Stimulated activated CD8-positive, alpha-beta memory T cell treated with anti-CD3 and anti-CD28 coated beads, Interleukin-4, amount 100 ng/mL, for 4 hours (primary cell): ENCODE data around the gene EPB41L4B.

Experiments
- DNase-seq, 2 donors: peaks; one replicate each; pipeline ENCODE4 v3.0.0-alpha.2; 2020; ENCODE audit warnings: low read depth in 2 of 2, low spot score in 1 of 2

EPB41L4B gene

DNA sequence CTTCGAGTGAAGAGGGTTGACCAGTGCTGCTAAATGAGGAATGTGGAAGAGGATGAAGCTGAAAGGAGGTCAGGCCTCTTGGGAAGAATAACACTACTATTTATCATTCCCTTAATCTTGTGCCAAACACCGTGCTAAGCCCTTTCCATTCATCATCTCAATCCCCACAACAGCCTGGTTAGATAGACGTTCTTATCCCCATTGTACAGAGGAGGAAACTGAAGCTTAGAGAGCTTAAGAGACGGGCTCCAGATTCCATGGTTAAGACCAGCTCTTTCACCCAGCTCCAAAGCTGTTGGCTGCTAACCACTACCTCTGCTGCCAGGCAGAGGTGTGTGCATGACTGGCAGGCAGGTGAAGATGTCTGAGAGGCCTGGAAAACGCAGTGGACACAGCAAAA is 868 bp upstream of the EPB41L4B start:
- DNase-seq = no peak

GRCh38 chr9:109320331-109320741 is 523 bp downstream of the EPB41L4B start:
- DNase-seq = no peak

GRCh38 chr9:109319626-109320241 is 1.1 kb downstream of the EPB41L4B start:
- DNase-seq = no peak

- no peak for DNase-seq
Observed at GRCh38 chr9:109319017-109319625, 1.7 kb downstream of the EPB41L4B start.

GRCh38 chr9:109317979-109318741 is 2.7 kb downstream of the EPB41L4B start:
- no peak for DNase-seq

- no peak for DNase-seq
Observed at GRCh38 chr9:109317311-109317978, 3.4 kb downstream of the EPB41L4B start.

DNA sequence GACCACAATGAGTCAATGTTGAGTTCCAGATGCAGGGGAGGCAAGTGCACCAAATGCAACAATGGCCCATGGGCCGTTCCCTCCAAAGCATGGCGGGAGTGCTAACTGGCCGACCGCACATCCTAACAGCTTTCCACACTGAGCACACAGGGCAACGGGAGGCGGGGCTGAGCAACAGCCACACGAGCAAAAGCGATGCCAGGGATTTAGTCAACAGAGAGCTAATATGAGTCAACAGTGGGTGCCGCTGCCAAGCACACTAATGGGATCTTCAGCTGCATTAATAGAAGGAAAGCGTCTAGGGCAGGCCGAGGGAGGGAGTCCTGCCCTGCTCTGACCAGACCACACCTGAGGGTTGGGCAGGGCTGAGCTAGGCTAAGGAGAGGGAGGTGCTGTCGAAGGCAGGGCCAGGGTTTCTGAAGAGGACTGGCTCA is 4.6 kb downstream of the EPB41L4B start:
- DNase-seq = no peak

DNA sequence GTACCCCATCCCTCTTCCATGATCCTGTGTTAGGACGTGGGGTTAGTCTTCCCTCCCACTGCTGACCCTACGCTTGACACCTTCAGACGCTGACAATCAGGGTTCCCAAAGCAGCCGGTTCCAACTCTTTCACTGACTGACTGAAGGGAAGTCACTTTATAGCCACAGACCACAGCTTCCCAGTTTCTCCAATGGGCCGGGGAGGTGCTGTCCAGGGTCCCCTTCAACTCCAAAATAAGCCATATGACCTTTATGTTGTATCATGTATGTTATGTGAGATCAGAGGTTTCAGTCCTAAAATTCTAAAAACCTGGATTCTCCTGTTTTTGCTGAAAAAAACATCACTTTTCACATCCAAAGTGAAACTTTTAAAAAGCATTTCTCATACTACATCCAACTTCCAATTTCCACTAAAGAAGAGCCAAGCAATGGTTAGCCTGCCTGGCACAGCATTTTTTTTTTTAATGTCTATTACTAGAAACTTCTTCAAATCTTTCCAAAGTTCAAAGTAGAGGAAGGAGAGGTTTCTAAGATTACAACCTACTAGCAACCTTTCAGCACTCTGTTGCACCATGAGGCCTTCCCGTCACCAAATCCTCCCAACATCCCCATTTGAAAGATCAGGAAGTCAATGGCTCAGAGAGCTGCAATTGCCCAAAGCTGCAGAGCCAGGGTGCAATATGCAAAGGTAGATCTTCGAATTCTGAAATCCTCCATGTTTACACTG is 5.2 kb downstream of the EPB41L4B start:
- no peak for DNase-seq

DNA sequence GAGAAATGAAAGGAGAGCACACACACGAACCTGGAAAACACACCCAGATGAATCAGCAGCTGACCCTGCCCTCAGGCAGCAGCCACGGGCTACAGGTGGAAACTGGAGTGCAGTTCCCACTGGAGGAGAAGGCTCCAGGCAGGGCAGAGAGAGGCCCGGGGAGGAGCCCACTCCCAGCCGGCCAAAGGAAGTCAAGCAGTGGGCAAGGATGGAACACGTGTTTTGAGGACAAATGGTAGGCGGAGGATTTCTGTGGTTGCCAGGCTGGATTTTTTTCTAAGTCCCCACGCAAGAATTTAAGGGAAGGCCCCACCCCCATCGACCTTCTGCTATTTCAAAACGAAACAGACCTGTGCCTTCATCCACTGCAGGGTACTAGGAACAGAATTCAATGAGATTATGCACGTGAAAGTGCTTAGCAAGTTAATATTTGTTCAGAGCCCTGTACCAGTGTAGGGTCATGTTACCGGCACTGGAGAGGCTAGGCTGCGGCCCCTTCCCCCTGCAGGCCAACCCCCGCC is 6.8 kb downstream of the EPB41L4B start:
- DNase-seq = no peak

- DNase-seq = no peak
Observed at GRCh38 chr9:109313351-109313750, 7.5 kb downstream of the EPB41L4B start.

GRCh38 chr9:109312783-109313182 is 8.1 kb downstream of the EPB41L4B start:
- no peak for DNase-seq

GRCh38 chr9:109311731-109312130 is 9.1 kb downstream of the EPB41L4B start:
- no peak for DNase-seq

- no peak for DNase-seq
Observed at GRCh38 chr9:109311286-109311685, 9.6 kb downstream of the EPB41L4B start.

DNA sequence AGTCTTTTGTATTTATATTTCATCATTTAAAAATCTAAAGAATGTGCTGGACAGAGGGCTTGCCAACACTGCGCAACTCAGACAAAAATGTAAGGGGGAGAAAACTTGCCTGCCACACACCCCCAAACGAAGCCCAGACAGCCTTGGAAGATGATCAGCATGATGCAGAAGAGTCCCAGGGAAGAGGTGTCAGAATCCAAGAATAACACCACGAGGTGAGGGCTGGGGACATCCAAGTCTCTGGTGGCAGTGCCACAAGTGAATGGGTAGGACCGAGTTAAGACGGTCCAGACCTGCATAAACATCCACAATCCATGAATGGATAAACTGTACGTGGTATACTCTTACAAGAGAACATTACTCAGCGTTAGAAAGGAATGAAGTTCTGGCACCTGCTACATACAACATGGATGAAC is 10.4 kb downstream of the EPB41L4B start:
- no peak for DNase-seq

- no peak for DNase-seq
Observed at GRCh38 chr9:109309282-109309681, 11.6 kb downstream of the EPB41L4B start.

- DNase-seq = no peak
Observed at GRCh38 chr9:109307380-109308240, 13.2 kb downstream of the EPB41L4B start.

- DNase-seq = no peak
Observed at GRCh38 chr9:109305801-109306200, 15.1 kb downstream of the EPB41L4B start.

DNA sequence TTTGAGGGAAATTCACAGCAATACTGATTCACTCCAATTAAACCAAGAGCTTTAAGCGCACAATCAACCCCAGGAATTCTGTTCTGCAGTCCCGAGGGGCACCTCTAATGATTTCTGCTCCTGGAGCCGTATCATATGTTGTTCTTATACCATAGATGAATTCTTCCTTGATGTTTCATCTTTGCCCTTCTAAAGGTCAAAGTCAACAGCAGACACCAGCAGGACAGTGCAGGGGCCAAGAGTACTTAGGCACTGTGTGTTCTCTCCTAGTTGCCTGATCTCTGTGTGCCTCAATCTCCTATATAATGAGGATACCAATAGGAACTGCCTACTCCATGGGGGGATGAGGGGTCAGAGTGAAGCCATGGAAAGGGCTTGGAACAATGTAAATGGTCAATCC is 16.5 kb downstream of the EPB41L4B start:
- DNase-seq = no peak

DNA sequence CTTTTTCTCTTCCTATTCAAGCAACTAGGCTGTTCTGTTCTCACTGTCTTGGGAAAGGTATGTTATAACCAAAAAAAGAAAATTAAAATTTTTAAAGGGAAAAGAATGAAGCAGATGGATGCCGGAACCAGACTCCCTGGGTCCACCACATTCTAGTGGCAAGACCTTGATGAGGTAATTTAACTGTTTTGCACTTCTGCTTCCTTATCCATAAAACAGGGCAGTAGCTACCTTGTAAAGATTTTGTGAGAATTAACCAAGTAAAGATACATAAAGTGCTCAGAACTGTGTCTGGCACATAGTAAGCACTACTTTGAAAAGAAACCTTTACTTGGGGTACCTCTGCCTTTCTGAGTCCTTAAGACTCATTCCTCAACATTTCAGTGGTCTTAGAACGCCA is 17.0 kb downstream of the EPB41L4B start:
- DNase-seq = no peak

- no peak for DNase-seq
Observed at GRCh38 chr9:109302606-109303005, 18.3 kb downstream of the EPB41L4B start.
